MV-4-11 (cell line): ENCODE data around the gene BACH2.
"Not testable (repeated sequence)": the region's sequence is repeated elsewhere in the genome, so short reads cannot be mapped to it uniquely, and the experiment has no call there.

ENCODE experiments used
- DNase-seq: peaks from one replicate; lab custom pipeline; 2025; lab: John Stamatoyannopoulos, UW

Gene BACH2

DNA sequence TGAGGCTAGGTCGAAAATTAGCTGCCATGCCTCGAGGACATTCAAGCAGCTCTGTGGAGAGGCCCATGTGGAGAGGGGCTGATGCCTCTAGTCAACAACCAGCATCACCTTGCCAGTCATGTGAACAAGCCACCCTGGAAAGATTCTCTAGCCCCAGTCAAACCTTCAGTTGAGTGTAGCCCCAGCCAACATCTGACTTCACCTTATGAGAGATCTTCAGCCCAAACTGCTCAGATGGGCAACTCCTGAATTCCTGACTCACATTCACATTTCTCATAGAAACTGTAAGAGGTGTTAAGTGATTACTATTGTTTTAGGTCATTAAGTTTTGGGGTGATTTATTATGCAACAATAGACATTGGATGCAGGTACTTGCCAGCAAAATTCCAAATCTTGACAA is 357.5 kb downstream of the BACH2 start:
- no peak for DNase-seq

DNA sequence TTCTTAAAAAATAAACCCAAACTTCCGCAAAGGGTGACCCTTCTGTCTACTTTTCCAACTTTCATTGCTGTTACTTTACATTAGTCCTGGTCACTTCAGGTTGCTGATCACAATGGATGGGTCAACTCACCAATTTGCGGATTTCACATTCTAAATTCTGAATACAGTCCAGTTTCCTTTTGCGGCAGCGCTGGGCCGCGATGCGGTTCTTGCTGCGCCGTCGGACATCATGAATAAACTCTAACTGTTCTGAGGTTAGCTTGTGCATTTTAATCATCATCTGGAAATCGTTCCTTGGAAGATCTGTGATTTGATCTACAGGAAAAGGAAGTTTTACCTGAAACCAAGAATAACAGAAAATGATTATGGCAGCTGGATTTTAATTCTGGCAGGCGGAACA is 358.6 kb downstream of the BACH2 start:
- DNase-seq, result no peak

DNA sequence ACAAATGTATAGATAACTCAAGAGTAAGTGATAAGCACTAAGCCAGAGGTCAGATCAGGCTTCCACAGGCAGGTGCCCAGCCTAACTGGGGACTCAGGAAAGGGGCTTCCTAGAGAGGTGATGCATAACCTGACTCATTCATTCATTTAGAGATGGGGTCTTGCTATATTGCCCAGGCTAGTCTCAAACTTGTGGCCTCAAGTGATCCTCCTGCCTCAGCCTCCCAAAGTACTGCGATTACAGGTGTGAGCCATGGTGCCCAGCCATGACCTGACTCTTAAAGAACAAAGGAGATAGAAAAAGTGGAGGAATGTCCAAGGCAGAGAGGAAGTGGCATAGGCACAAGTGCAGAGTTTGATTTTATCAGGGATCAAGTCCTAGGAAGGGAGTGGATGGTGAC is 360.5 kb downstream of the BACH2 start:
- no peak for DNase-seq

DNA sequence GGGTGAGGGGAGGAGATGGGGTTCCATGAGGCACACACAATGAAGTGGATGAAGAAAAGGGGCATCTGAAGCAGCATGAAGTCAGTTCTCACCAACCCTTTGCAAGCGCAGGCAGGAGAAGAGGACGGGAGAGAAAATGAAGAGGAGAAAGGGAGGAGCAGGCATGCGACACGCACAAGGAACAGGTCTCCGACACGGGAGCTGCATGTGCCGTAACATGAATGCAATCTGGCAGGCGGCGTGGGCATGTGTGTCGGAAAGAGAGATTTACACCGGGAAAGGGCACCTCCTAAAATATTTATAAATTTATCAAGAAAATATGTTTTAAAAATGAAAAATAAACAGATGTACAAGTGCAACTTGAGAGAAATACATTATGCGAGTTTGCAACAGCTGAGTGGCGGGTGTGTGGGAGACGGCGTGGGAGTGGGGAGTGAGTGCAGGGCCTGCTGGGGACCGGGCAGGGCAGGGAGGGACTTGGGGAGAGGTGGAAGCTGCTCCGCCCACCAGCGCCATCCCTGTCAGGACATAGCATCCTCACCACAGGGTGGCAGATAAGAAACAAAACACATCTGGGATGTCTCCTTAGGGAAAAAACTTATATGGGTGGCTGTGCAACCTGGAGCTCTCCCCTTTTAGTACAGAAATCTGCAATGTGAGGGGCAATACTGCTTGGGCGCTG is 361.8 kb downstream of the BACH2 start:
- DNase-seq, result no peak

DNA sequence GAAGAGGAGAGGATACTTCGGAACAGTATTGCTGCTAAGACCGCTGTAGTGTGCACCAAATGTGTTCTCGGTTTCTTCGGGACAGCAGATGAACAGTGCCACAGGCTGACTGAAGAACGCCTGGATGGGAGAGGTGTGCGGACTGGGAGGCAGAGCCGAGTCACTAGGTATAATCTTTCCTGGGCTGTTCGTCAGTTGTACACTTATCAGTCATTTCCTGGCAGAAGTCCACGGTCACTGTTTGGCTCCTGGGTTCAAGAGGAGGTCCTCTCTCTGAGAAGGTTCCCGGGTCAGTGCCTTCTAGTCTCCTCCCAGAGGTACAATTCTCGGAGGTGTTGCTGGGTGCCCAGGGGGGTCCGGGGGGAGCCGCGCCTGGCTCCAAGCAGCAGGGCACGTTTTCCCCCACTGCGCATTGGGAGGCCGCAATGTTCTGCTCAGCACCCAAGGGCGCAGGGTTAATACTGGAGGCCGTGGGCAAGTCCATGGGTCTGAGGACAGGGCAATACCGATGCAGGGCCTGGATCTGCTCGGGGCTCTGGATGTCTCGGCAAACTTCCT is 364.3 kb downstream of the BACH2 start:
- DNase-seq, result no peak

DNA sequence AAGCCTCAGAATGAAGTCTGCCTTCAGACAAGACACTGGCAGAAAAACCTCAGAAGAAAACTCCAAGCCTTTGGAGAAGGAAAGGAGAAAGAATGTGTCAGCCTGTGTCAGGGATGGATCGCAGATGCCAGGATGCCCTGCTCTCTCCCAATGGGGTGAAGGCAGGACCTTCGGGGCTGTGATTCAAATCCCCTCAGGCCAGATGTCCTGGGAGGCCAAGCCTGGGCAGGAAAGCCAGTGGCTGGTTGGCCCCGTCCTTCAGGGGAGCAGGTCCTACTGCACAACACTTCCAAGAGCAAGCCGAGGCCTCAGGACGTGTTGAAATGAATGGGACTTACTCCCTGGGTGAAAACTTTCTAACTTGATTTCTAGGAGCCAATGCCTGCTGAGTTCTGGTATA is 365.9 kb downstream of the BACH2 start:
- no peak for DNase-seq

GRCh38 chr6:89928604-89929003 is 368.0 kb downstream of the BACH2 start:
- DNase-seq, result no peak

GRCh38 chr6:89927791-89928550 is 368.7 kb downstream of the BACH2 start:
- DNase-seq, result peak; percentile 78

GRCh38 chr6:89927264-89927663 is 369.4 kb downstream of the BACH2 start:
- no peak for DNase-seq

- peak; percentile 12 for DNase-seq
Observed at GRCh38 chr6:89925826-89926225, 370.8 kb downstream of the BACH2 start.

DNA sequence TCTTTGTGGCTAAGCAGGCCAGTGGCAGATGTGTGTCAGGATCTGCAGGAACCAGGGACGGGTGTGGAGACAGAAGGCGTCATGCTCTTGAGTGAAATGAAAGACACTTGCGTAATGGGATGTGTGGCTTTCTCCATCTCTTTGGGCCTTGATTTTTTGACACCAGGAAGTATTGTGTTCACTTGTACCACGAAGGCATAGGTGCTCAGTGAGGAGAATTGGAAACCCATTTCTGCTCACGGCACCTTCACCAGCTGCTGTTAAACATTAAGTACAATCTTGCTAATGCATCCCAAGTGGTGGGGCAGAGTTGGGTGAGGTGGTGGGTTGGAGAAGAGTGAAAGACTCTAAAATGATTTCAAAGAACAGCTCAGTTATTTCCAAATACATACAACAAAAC is 372.4 kb downstream of the BACH2 start:
- peak; percentile 43 for DNase-seq

- no peak for DNase-seq
Observed at GRCh38 chr6:89921691-89922090, 375.0 kb downstream of the BACH2 start.

- DNase-seq, result no peak
Observed at GRCh38 chr6:89921197-89921596, 375.4 kb downstream of the BACH2 start.

GRCh38 chr6:89917801-89918366 is 378.8 kb downstream of the BACH2 start:
- no peak for DNase-seq

DNA sequence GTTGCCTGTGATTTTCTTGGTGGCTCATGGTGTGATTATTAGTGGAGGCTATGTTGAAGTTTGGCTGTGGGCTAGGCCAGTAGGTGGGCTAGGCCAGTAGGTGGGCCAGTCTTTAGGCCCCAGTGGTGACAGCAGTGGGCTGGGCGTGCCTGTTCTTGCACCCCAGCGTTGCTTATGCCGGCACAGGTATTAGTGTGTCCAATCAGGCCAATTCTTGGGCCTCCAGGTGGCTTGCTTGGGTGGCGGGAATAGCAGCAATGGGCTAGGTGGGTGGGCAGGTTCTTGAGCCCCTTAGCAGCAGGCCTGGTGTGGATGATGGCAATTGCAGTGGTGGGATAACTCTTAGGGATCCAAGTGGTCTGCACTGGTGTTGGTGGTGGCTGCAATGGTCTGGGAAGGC is 379.4 kb downstream of the BACH2 start:
- DNase-seq, result no peak

DNA sequence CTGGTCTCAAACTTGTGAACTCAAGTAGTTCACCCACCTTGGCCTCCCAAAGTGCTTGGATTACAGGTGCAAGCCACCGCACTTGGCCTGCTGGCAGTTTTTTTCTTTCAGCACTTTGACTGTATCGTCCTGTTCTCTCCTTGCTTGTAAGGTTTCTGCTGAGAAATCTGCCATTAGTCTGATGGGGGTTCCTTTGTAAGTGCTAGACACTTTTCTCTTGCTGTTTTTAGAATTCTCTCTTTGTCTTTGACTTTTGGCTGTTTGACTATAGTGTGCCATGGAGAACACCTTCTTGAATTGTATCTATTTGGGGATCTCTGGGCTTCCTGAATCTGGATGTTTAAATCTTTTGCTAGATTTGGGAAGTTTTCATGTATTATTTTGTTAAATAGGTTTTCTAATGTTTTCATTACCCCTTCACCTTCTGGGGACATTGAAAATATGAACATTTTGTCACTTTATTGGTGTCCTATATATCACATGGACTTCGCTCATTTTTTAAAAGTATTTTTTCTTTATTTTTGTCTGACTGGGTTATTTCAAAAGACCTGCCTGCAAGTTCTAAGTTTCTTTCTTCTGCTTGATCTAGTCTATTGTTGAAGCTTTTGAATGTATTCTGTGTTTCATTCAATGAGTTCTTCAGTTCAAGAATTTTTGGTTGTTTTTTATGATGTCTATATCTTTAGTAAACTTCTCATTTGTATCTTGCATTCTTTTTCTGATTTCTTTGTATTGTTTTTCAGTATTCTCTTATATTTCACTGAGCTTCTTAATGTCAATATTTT is 380.3 kb downstream of the BACH2 start:
- no peak for DNase-seq

DNA sequence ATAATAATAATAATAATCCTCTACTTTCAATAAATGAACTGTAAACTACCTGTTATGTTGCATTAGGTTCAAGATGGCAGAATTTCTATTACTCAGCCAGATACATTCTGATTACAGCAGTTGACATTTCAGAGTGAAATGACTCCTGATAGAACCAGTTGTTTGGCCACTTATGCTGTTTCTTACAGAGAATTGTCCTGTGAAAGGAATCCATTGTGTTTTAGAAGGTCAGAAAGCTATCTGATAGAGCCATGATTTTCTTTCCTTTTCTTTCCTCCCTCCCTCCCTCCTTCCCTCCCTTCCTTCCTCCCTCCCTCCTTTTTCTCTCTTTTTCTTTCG is 385.8 kb downstream of the BACH2 start:
- no peak for DNase-seq

GRCh38 chr6:89910001-89910901 is 386.4 kb downstream of the BACH2 start:
- not testable (repeated sequence) for DNase-seq

DNA sequence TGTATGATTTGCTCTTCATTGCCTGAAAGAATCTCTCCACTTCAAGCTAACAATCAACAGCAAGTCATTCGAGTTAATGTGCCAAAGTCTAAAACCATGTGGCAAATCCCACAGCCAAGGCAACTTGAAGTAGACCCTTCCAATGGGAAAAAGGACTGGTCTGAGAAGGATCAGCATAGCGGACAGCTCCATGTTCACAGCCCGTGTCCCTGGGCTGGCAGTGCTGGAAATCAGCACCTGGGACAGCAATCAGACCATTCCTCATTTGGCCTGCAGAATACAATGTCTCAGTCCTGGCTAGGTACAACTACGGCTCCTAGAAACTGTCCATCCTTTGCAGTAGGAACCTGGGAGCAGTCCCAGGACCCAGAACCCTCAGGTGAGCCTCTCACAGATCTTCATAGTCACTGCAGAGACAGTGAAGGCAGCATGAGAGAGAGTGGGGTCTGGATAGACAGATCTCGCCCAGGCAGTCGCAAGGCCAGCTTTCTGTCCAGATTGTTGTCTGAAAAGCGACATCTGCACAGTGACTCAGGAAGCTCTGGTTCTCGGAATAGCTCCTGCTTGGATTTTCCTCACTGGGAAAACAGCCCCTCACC is 401.3 kb downstream of the BACH2 start:
- DNase-seq, result peak; percentile 32

GRCh38 chr6:89894169-89894568 is 402.5 kb downstream of the BACH2 start, which contains the start of gene GJA10:
Gene GJA10, plus strand, starts transcription at chr6:89894469. Its CDS starts 0 bp downstream, at chr6:89894469.
- no peak for DNase-seq

DNA sequence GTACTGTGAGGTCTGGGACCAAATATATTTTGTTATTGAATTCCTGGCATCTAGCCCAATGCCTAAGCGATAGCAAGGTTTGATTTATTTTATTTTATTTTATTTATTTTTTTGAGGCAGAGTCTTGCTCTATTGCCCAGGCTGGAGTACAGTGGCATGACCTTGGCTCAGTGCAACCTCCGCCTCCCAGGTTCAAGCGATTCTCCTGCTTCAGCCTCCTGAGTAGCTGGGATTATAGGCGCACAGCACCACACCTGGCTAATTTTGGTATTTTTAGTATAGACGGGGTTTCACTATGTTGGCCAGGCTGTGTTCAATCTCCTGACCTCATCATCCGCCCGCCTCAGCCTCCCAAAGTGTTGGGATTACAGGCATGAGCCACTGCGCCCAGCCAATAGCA is 404.1 kb downstream of the BACH2 start:
- DNase-seq, result not testable (repeated sequence)
